RWPE1 (cell line): ENCODE measurements around the gene GNAZ.

ENCODE experiments used
- CTCF ChIA-PET: fragments of 350-600 bp; sonication (Branson Sonifier 250); formaldehyde crosslinking; extraction: SDS; loops from one replicate; lab custom pipeline; 2021; lab: Yijun Ruan, JAX
- POLR2A ChIA-PET: fragments of 400-600 bp; formaldehyde crosslinking; extraction: SDS; loops from one replicate; lab custom pipeline; 2020; ENCODE audit warnings: antibody characterized with exemption; ENCODE audit not compliant: low non-redundant PET; lab: Yijun Ruan, JAX
- DNase-seq: peaks from one replicate; pipeline ENCODE4 v3.0.0; 2012; ENCODE audit warnings: low spot score
- H3K27ac ChIP-seq: fragments of 450-650 bp; 2 replicates; pipeline ENCODE4 v1.5.1; 2017
- TF ChIP-seq, protein P1 (sequence below): fragments of 450-650 bp; conservative IDR thresholded peaks from 2 replicates; pipeline ENCODE4 v1.5.1; 2017; ENCODE audit warnings: low read depth, mild to moderate bottlenecking

The GNAZ gene

DNA sequence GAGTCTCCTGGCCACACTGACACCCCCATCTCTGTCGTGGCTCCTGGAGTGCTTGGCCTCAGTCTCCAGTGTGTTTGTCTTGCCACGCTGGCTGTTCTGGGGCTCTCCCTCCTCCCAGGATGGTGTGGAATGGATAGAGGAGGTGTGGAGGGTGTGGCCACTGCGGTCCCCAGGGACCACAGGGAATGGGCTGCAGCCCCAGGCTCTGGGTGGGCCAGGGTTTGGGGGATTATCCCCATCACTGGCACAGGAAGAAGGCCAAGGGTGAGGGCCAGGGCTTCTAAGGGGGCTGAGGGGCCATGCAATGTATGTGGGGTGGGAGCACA is 8.1 kb downstream of the GNAZ start:
- ChIA-PET POLR2A (no interaction called here), CTCF (no interaction called here)
- H3K27ac ChIP-seq = no peak overlapping the region
- TF ChIP-seq, protein P1, sequence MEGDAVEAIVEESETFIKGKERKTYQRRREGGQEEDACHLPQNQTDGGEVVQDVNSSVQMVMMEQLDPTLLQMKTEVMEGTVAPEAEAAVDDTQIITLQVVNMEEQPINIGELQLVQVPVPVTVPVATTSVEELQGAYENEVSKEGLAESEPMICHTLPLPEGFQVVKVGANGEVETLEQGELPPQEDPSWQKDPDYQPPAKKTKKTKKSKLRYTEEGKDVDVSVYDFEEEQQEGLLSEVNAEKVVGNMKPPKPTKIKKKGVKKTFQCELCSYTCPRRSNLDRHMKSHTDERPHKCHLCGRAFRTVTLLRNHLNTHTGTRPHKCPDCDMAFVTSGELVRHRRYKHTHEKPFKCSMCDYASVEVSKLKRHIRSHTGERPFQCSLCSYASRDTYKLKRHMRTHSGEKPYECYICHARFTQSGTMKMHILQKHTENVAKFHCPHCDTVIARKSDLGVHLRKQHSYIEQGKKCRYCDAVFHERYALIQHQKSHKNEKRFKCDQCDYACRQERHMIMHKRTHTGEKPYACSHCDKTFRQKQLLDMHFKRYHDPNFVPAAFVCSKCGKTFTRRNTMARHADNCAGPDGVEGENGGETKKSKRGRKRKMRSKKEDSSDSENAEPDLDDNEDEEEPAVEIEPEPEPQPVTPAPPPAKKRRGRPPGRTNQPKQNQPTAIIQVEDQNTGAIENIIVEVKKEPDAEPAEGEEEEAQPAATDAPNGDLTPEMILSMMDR = no peak
- no peak for DNase-seq

DNA sequence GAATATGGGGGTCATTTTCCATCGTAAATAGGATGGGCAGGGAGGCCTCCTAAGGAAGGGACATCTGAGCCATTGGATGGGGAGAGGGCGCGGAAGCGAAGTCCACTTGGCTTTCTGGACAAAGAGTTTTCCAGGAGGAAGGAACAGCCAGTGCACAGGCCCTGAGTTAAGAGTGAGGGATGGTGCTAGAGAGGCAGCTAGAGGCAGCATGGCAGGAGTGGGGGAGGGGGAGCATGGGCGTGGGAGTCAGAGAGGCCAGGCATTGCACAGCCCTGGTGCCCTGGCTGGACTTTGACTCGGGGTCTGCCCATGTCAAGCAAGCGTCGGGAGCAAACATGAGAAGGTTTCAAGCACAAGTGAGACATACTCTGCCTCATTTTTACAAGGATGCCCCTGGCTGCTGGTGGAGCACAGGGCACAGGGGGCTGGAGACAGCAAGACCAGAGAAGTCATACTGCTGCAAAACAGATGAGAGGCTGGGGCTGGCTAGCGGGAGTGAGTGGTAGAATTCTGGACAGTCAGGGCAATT is 9.0 kb downstream of the GNAZ start:
- TF ChIP-seq, protein P1 = no peak
- no peak for DNase-seq
- ChIA-PET POLR2A (no interaction called here), CTCF (no interaction called here)
- no peak overlapping the region for H3K27ac ChIP-seq

DNA sequence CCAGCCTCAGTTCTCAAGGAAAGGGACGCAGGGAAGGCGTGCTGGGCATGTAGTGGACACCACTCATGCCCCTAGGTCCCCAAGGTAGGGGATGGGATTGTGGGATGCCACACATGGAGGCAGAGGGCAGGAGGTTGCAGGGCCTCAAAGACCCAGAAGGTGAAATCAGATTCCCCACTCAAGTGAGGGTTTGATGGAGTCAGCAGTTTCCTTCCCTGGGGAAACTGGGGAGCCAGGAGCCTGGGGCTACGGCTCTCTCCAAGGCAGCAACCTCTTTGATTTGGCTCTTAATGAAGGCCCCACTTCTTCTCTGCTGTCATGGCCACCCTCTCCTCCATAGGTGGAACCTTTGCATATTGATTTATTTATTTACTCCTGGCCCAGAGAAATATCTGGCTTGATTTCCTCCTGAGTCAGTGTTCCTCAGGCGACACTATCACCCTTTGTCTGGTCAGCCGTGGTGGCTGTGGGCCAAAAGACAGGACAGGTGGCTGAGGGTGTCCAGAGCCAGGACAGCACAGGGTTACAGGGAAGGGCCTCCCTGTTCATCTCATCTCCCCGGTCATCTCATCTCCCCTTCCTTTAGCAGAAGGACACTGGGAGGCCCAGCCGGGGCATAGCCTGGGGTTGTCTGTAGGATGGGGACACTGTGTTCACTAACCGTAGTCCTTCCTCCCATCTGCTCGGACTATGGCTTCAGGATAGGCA is 9.6 kb downstream of the GNAZ start:
- CTCF ChIA-PET = no interaction called here
- POLR2A ChIA-PET = no interaction called here
- H3K27ac ChIP-seq = no peak overlapping the region
- TF ChIP-seq, protein P1 = no peak
- DNase-seq = no peak

DNA sequence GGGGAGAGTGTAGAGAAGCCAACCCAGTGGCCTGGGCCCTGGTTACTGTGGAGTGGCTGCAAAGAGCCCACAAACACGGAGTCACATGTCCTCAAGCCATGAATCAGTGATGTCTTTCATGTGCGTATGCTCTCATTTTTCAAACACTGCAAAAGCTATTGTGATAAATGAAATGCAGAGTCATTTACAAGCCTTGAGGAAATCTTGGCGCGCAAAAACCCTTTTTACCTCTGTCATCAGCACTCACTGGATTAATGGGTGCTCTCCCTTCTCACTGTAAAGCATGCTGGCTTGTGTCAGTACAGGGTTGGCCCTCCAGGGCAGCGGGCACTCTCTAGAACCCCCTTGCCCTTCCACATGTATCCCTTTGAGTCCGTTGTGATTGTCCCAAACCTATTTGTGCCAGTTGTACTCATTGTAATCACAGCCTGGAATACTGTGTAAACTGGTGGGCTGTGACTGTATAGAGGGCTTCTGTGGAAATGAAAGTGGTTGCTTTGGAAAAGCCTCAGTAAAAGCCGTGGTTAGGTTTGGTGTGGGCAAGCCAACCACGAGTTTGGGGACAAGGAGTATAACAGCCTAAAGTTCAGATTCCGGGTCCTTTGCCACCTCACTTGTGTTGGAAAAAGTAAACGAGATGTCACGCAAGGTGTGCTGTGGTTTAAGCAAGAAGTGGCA is 10.4 kb downstream of the GNAZ start:
- ChIA-PET CTCF (no interaction called here), POLR2A (no interaction called here)
- TF ChIP-seq, protein P1 = no peak
- DNase-seq = no peak
- H3K27ac ChIP-seq = no peak overlapping the region

DNA sequence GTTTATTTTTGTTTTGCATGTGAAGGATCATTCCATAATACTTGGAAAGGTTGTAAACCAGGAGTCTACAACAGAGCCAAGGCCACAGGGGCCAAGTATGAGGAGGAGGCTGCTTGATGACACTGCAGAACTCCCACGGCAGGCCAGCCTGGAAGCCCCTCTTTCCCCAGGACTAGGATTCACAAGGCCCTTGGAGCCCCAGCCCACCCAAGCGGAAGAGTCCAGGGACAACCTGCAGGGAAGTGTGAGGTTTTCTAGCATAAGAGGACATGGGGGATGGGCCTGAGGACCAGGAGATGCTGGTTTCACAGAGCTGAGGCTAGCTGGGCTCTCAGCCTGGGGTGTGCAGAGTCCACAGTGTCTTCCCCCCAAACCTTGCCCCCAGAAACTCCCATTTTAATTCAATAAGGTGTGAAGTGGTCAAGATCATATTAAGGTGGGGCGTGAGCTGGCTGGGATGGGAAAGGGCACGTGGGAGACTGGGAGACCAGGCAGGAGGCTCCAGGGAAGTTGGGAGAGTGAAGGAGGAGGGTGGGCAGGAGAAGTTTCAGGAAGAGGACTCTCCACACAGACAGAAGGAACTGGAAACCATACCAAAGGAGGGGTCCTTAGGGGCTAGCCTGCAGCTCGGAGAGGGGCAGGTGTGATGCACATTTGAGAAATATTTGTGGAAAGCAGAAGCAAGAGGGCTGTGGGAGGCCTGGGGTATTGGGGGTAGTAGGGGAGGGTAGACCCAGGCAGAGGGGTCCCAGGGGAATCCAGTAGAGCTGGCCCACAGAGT is 12.4 kb downstream of the GNAZ start:
- no peak for DNase-seq
- ChIA-PET CTCF (no interaction called here), POLR2A (no interaction called here)
- TF ChIP-seq, protein P1 = no peak
- no peak overlapping the region for H3K27ac ChIP-seq

DNA sequence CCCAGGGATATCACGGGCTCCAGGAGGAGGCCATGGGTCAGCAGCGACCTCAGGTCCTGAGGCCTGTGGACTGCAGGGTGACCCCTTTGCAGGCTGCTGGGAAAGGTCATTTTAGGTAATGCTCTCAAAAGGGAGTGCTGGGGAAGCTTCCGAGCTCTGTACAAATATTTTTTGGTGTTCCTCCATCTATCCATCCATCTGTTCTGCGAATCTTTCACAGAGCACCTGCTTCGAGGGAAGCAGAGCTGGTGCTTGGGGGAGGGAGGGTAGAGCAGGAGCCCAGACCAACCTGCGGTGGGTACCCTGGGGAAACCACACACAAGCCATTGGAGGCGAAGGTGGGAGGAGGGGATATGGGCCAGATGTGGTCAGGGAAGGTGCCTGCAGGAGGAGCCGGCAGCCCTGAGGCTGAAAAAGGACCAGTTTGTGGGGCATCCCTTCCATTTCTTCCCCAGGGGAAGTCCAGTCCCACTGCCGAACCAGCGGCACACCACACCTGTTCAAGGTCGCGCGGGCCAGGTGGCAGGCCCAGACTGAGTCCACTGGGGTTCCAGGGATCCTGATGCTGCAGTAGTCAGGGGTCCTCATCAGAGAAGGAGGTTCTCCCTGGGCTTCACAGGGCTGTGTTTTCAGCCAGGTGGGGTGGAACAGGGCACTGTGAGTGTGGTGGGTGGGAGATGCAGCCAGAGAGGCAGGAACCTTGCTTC is 13.1 kb downstream of the GNAZ start:
- DNase-seq = no peak
- no peak overlapping the region for H3K27ac ChIP-seq
- TF ChIP-seq, protein P1 = no peak
- ChIA-PET CTCF (interaction anchor here (0.6 kb wide), 1 partner anchor 109 kb away, joined by 3 read pairs; no protein-coding TSS in a partner anchor), POLR2A (no interaction called here)
